ENCODE results near the gene JMJD7.

GRCh38 chr15:41842229-41842628 lies 14.3 kb downstream of the JMJD7 start:
- TF ChIP-seq, protein P1, sequence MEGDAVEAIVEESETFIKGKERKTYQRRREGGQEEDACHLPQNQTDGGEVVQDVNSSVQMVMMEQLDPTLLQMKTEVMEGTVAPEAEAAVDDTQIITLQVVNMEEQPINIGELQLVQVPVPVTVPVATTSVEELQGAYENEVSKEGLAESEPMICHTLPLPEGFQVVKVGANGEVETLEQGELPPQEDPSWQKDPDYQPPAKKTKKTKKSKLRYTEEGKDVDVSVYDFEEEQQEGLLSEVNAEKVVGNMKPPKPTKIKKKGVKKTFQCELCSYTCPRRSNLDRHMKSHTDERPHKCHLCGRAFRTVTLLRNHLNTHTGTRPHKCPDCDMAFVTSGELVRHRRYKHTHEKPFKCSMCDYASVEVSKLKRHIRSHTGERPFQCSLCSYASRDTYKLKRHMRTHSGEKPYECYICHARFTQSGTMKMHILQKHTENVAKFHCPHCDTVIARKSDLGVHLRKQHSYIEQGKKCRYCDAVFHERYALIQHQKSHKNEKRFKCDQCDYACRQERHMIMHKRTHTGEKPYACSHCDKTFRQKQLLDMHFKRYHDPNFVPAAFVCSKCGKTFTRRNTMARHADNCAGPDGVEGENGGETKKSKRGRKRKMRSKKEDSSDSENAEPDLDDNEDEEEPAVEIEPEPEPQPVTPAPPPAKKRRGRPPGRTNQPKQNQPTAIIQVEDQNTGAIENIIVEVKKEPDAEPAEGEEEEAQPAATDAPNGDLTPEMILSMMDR (conservative IDR thresholded peaks at IDR 0.05; ENCODE audit: low read length), result no peak
- TF ChIP-seq EZH2phosphoT487 (IDR thresholded peaks at IDR 0.05; ENCODE audit: borderline replicate concordance, low read depth, low read length), result no peak
